Fibroblast of skin of right quadriceps (primary cell): Measurements from ENCODE around the gene RYR3.
A peak's percentile ranks its signal among the peaks of the same experiment; 100 is the strongest.

Experiments
- DNase-seq: peaks from one replicate; pipeline ENCODE4 v3.0.0-alpha.2; 2013

The RYR3 gene

GRCh38 chr15:33310481-33311311, at the start of gene RYR3:
TSS of gene RYR3 (plus strand) at chr15:33310967. CDS start at chr15:33311046, 79 bp downstream.
- DNase-seq: peak; percentile 19

GRCh38 chr15:33262306-33262705, 48.5 kb upstream of the RYR3 start:
- DNase-seq: no peak

- DNase-seq: no peak
Measured at GRCh38 chr15:33277689-33278088, 33.1 kb upstream of the RYR3 start.

GRCh38 chr15:33278816-33279612, 31.8 kb upstream of the RYR3 start:
- peak; percentile 87 for DNase-seq

GRCh38 chr15:33279613-33280205, 31.1 kb upstream of the RYR3 start:
- peak; percentile 33 for DNase-seq

GRCh38 chr15:33282226-33283020, 28.3 kb upstream of the RYR3 start:
- no peak for DNase-seq

GRCh38 chr15:33283576-33283975, 27.2 kb upstream of the RYR3 start:
- DNase-seq: no peak

GRCh38 chr15:33284336-33284735, 26.4 kb upstream of the RYR3 start:
- DNase-seq: no peak

GRCh38 chr15:33292717-33293307, 18.0 kb upstream of the RYR3 start:
- peak; percentile 52 for DNase-seq

- DNase-seq: no peak
Measured at GRCh38 chr15:33293713-33294334, 16.9 kb upstream of the RYR3 start.

GRCh38 chr15:33296050-33296449, 14.7 kb upstream of the RYR3 start:
- DNase-seq: no peak

GRCh38 chr15:33296856-33297255, 13.9 kb upstream of the RYR3 start:
- DNase-seq: no peak

- DNase-seq: no peak
Measured at GRCh38 chr15:33298631-33299030, 12.1 kb upstream of the RYR3 start.

GRCh38 chr15:33304924-33305323, 5.8 kb upstream of the RYR3 start:
- DNase-seq: no peak

GRCh38 chr15:33309602-33310276, 1.0 kb upstream of the RYR3 start:
- no peak for DNase-seq

GRCh38 chr15:33311312-33311971, 675 bp downstream of the RYR3 start:
- no peak for DNase-seq

GRCh38 chr15:33313491-33313890, 2.7 kb downstream of the RYR3 start:
- DNase-seq: no peak

- DNase-seq: no peak
Measured at GRCh38 chr15:33314069-33314468, 3.3 kb downstream of the RYR3 start.

GRCh38 chr15:33315044-33315443, 4.3 kb downstream of the RYR3 start:
- no peak for DNase-seq

GRCh38 chr15:33317896-33318295, 7.1 kb downstream of the RYR3 start:
- DNase-seq: no peak

GRCh38 chr15:33320017-33320416, 9.2 kb downstream of the RYR3 start:
- no peak for DNase-seq
